ENCODE data around the gene RASSF4.

DNA sequence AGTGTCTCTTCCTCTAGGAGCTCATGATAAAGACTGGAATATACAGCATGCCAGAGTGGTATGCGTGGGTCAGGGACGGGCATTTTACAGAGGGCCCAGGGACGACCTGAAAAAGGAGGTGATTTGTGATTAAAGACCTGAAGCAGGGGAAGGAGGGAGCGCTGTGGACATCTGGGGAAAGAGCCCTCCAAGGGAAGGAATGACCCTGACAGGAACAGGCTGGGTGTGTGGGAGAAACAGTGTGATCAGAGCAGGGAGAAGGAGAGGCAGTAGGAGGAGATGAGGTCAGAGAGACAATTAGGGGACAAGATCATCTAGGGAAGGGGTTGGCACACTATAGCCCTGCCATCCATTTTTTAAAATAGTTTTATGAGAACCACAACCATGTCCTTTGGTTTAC, 3.4 kb upstream of the RASSF4 start:
- no peak for TF ChIP-seq CTCF (IDR thresholded peaks at IDR 0.05)
- TF ChIP-seq POLR2A (IDR thresholded peaks at IDR 0.05) = no peak

Measured in breast epithelium (tissue), 3 donors.